ENCODE measurements around the gene HGFAC.

HGFAC gene

DNA sequence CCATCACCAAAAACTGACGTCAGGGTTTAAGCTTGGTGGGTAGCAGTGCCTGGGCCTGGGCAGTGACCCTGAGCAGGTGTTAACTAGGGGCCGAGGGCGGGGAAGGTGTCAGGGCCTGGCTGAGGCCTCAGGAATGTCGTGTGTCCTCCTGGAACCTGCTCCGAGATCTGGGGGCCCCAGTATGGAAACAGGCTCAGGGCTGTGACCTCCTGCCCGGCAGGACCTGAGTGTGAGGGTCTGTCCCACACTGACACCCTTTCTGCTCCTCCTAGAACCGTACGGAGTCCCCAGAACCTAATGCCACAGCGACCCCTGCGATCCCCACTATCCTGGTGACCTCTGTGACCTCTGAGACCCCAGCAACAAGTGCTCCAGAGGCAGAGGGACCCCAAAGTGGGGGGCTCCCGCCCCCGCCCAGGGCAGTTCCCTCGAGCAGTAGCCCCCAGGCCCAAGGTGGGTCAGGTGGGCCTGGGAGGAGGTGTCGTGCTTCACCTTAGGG is 741 bp downstream of the HGFAC start:
- no peak for TF ChIP-seq CTCF (IDR thresholded peaks at IDR 0.05; ENCODE audit: low read length, missing control alignments)
- no peak for DNase-seq (ENCODE audit: low read depth)
- H3K4me3 ChIP-seq (replicated peaks; ENCODE audit: low read depth, low read length): no peak overlapping the region

DNA sequence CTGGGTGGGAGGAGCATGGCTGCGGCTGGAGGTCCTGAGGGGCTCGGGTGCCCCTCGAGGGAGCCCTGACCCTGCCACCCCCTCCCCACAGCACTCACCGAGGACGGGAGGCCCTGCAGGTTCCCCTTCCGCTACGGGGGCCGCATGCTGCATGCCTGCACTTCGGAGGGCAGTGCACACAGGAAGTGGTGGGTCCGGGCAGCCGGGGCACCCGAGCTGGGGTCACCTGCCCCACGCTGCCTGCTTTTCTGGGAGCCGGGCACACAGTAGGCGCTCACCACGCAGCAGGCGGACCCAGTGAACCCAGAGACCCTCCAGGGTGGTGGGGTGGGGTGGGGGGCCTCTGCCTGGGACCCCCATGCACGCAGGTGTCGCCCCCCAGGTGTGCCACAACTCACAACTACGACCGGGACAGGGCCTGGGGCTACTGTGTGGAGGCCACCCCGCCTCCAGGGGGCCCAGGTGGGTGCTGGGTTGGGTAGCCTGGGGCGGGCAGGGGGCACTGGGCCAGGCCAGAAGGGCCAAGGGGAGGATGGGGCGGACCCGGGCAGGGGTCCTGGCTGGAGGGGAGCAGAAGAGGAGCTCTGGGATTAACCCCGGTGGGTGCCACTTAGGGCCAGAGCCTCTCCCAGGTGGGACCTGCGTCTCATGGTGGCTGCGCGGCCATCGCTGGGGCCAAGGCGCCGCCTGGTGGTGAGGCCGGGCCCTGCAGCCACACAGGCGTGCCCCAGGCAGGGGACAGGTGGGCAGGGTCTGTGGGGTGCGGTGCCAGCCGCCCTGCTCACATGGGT is 1.4 kb downstream of the HGFAC start:
- peak; percentile 30 for DNase-seq (ENCODE audit: low read depth)
- peak; percentile 80 for TF ChIP-seq CTCF (IDR thresholded peaks at IDR 0.05; ENCODE audit: low read length, missing control alignments)
- H3K4me3 ChIP-seq (replicated peaks; ENCODE audit: low read depth, low read length): no peak overlapping the region

GRCh38 chr4:3443750-3444309 is 2.1 kb downstream of the HGFAC start:
- H3K4me3 ChIP-seq (replicated peaks; ENCODE audit: low read depth, low read length): no peak overlapping the region
- no peak for TF ChIP-seq CTCF (IDR thresholded peaks at IDR 0.05; ENCODE audit: low read length, missing control alignments)
- DNase-seq (ENCODE audit: low read depth): no peak

- H3K4me3 ChIP-seq (replicated peaks; ENCODE audit: low read depth, low read length): no peak overlapping the region
- TF ChIP-seq CTCF (IDR thresholded peaks at IDR 0.05; ENCODE audit: low read length, missing control alignments): no peak
- DNase-seq (ENCODE audit: low read depth): no peak
Observed at GRCh38 chr4:3444351-3445110, 2.8 kb downstream of the HGFAC start.

DNA sequence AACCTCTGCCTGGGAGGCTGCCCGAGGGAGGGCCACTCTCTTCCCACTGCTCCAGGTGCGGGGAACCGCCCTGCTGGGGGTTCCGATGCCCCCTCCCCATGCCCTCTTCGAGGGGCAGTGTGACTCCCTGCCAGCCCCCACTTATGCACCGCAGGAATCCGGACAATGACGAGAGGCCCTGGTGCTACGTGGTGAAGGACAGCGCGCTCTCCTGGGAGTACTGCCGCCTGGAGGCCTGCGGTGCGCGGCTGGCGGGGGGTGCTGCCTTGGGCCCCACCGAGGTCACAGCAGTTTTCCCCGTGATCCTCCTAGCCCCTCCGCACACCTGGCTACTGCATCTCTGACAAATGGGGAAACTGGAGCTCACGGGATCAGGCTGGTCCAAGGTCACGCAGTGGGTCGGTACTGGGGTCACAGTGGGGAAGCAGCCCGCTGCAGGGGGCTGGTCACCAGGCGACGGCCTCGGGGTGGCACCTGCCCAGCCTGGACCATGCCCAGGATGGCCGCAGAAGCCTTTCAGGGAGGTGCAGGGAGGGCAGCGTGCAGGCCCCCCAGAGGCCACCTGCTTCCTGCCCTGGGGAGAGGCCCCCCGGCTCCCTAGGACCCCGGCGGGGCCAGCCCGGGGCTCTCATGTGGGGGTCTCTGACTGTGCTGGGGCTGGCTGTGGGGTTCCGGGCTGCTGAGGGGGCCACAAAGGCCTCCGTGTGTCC is 3.5 kb downstream of the HGFAC start:
- H3K4me3 ChIP-seq (replicated peaks; ENCODE audit: low read depth, low read length): no peak overlapping the region
- TF ChIP-seq CTCF (IDR thresholded peaks at IDR 0.05; ENCODE audit: low read length, missing control alignments): no peak
- DNase-seq (ENCODE audit: low read depth): no peak

- H3K4me3 ChIP-seq (replicated peaks; ENCODE audit: low read depth, low read length): no peak overlapping the region
- TF ChIP-seq CTCF (IDR thresholded peaks at IDR 0.05; ENCODE audit: low read length, missing control alignments): no peak
- no peak for DNase-seq (ENCODE audit: low read depth)
Observed at GRCh38 chr4:3445829-3446545, 4.2 kb downstream of the HGFAC start.

Data from fibroblast of pulmonary artery (primary cell).